Osteoblast (primary cell): ENCODE data around the gene LRBA. TPM values are rescaled to one million over a fixed set of nuclear protein-coding genes. Genes with fewer than 3 reads are reported as not detected.
A peak's percentile ranks its signal among the peaks of the same experiment; 100 is the strongest.

Source experiments
- DNase-seq: peaks from one replicate; pipeline ENCODE4 v3.0.0; 2011; ENCODE audit warnings: low spot score, mixed read lengths; ENCODE audit not compliant: insufficient read length; ENCODE audit errors: missing footprints
- H2AFZ ChIP-seq: 2 replicates; pipeline ENCODE4 v1.6.0; 2011; ENCODE audit warnings: mild to moderate bottlenecking, low read length
- H3K27ac ChIP-seq: 2 replicates; pipeline ENCODE4 v1.5.1; 2011; ENCODE audit warnings: mild to moderate bottlenecking, low read depth, low read length, moderate library complexity
- H3K27me3 ChIP-seq: 2 replicates; pipeline ENCODE4 v1.6.0; 2012; ENCODE audit warnings: mild to moderate bottlenecking, control low read depth, inconsistent platforms, low read length, moderate library complexity; ENCODE audit not compliant: insufficient read depth
- H3K36me3 ChIP-seq: 2 replicates; pipeline ENCODE4 v1.5.1; 2011; ENCODE audit warnings: mild to moderate bottlenecking, low read length, control low read depth, moderate library complexity; ENCODE audit not compliant: insufficient read depth
- H3K4me1 ChIP-seq: 2 replicates; pipeline ENCODE4 v1.5.1; 2011; ENCODE audit warnings: mild to moderate bottlenecking, low read length, control low read depth, moderate library complexity; ENCODE audit not compliant: insufficient read depth
- H3K4me2 ChIP-seq: 2 replicates; pipeline ENCODE4 v1.6.0; 2011; ENCODE audit warnings: mild to moderate bottlenecking, low read length; ENCODE audit not compliant: insufficient read depth
- H3K4me3 ChIP-seq: fragments of 200-600 bp; sonication (generic); 3 replicates; pipeline ENCODE4 v1.5.1; 2012; ENCODE audit warnings: mild to moderate bottlenecking, low read length, inconsistent platforms; ENCODE audit not compliant: insufficient read depth
- H3K79me2 ChIP-seq: 2 replicates; pipeline ENCODE4 v1.6.0; 2012; ENCODE audit warnings: mild to moderate bottlenecking, low read length, control low read depth, inconsistent platforms; ENCODE audit not compliant: insufficient read depth
- H3K9me3 ChIP-seq: 2 replicates; pipeline ENCODE4 v1.5.1; 2011; ENCODE audit warnings: low read depth, low read length, control low read depth
- H4K20me1 ChIP-seq: 2 replicates; pipeline ENCODE4 v1.6.0; 2012; ENCODE audit warnings: mild to moderate bottlenecking, low read length, control low read depth; ENCODE audit not compliant: insufficient read depth
- CTCF ChIP-seq: IDR thresholded peaks from 2 replicates; pipeline ENCODE4 v1.5.1; 2011; ENCODE audit warnings: mild to moderate bottlenecking, low read depth, low read length, moderate library complexity; ENCODE audit errors: extremely low read depth
- total RNA-seq: library from RNA; depleted of rRNA; stranded (reverse); fragments of >200 nt; gene quantifications from 2 replicates; pipeline ENCODE4 v1.2.3, GENCODE V29; 2012

Gene LRBA
- total RNA-seq, 1 donor: 67.3 TPM

- H3K27ac ChIP-seq: no peak overlapping the region
- H3K79me2 ChIP-seq: no peaks in the 10 kb centered on the region
- no peak overlapping the region for H3K4me2 ChIP-seq
- H3K4me3 ChIP-seq: no peak overlapping the region
- no peaks in the 10 kb centered on the region for H4K20me1 ChIP-seq
- H3K36me3 ChIP-seq: no peaks in the 10 kb centered on the region
- no peaks in the 10 kb centered on the region for H3K9me3 ChIP-seq
- H2AFZ ChIP-seq: no peak overlapping the region
- H3K4me1 ChIP-seq: no peaks in the 10 kb centered on the region
- DNase-seq: peak; percentile 53
- H3K27me3 ChIP-seq: no peaks in the 10 kb centered on the region
- TF ChIP-seq CTCF: no peak
Observed at GRCh38 chr4:150363721-150364688, 651.1 kb downstream of the LRBA start.

GRCh38 chr4:150358691-150359090, 656.4 kb downstream of the LRBA start:
- Histone ChIP-seq H3K4me1 (no peaks in the 10 kb centered on the region), H3K4me2 (no peak overlapping the region), H3K9me3 (no peaks in the 10 kb centered on the region), H4K20me1 (no peaks in the 10 kb centered on the region), H3K27ac (no peak overlapping the region), H2AFZ (no peak overlapping the region), H3K4me3 (no peak overlapping the region), H3K27me3 (no peaks in the 10 kb centered on the region), H3K79me2 (no peaks in the 10 kb centered on the region), H3K36me3 (no peaks in the 10 kb centered on the region)
- DNase-seq: no peak
- no peak for TF ChIP-seq CTCF

- Histone ChIP-seq H3K4me3 (no peak overlapping the region), H2AFZ (no peak overlapping the region)
Observed at GRCh38 chr4:150357829-150358228, 657.3 kb downstream of the LRBA start.

More at GRCh38 chr4:150357829-150358228, 657.3 kb downstream of the LRBA start:
- no peak for DNase-seq
- Histone ChIP-seq H3K79me2 (no peaks in the 10 kb centered on the region), H3K4me2 (no peak overlapping the region), H3K27ac (no peak overlapping the region), H3K36me3 (no peaks in the 10 kb centered on the region), H3K27me3 (no peaks in the 10 kb centered on the region), H4K20me1 (no peaks in the 10 kb centered on the region), H3K9me3 (no peaks in the 10 kb centered on the region), H3K4me1 (no peaks in the 10 kb centered on the region)
- no peak for TF ChIP-seq CTCF
